SK-N-SH (cell line): ENCODE results near the gene EMP3. TPM values are rescaled to one million over a fixed set of nuclear protein-coding genes. Genes with fewer than 3 reads are reported as not detected.

Experiments
- CTCF ChIA-PET: fragments of 300-600, 350-600 bp; formaldehyde crosslinking; extraction: SDS; loops from one replicate; lab custom pipeline; 2021; lab: Yijun Ruan, JAX
- POLR2A ChIA-PET: fragments of 350-600 bp; sonication (Branson Sonifier 250); formaldehyde crosslinking; extraction: SDS; loops from one replicate; lab custom pipeline; 2020; ENCODE audit warnings: antibody characterized with exemption, inconsistent platforms; lab: Yijun Ruan, JAX
- DNase-seq: peaks from one replicate; pipeline ENCODE4 v3.0.0; 2012
- H2AFZ ChIP-seq: fragments of 200-600 bp; sonication (generic); 2 replicates; pipeline ENCODE4 v1.8.1; 2016; ENCODE audit warnings: antibody characterized with exemption, mild to moderate bottlenecking, low read depth
- H3F3A ChIP-seq: fragments of 200-600 bp; sonication (generic); replicated peaks from 2 replicates; pipeline ENCODE3; 2016; ENCODE audit warnings: antibody characterized with exemption, mild to moderate bottlenecking; ENCODE audit not compliant: insufficient read depth
- H3K27ac ChIP-seq, 2 experiments: fragments of 200-500 bp in 1 of 2; fragments of 200-600 bp in 1 of 2; sonication (Bioruptor generic) in 1 of 2; sonication (generic), shearing (Covaris generic) in 1 of 2; 2 replicates each; pipeline versions ENCODE4 v1.5.1 to v1.6.1; 2014 to 2016; ENCODE audit warnings: low read depth in 2 of 2, inconsistent platforms in 1 of 2, low read length in 1 of 2, mild to moderate bottlenecking in 1 of 2, mixed read lengths in 1 of 2
- H3K27me3 ChIP-seq: fragments of 200-600 bp; sonication (generic), shearing (Covaris generic); 2 replicates; pipeline ENCODE4 v1.6.1; 2016; ENCODE audit warnings: mixed run types; ENCODE audit not compliant: insufficient read depth
- H3K36me3 ChIP-seq, 2 experiments: fragments of 200-500 bp in 1 of 2; fragments of 200-600 bp in 1 of 2; sonication (Bioruptor generic) in 1 of 2; sonication (generic) in 1 of 2; replicated peaks in 1 of 2; 2 replicates each; pipeline versions ENCODE3 to v1.5.1; 2014 to 2016; ENCODE audit warnings: low read length in 1 of 2, mild to moderate bottlenecking in 1 of 2; ENCODE audit not compliant: insufficient read depth in 2 of 2, control insufficient read depth in 1 of 2
- H3K4me1 ChIP-seq, 2 experiments: fragments of 200-500 bp in 1 of 2; fragments of 200-600 bp in 1 of 2; sonication (Bioruptor generic) in 1 of 2; sonication (generic), shearing (Covaris generic) in 1 of 2; 2 replicates each; pipeline versions ENCODE4 v1.5.1 to v1.6.1; 2014 to 2016; ENCODE audit warnings: low read depth in 1 of 2, low read length in 1 of 2, mixed run types in 1 of 2; ENCODE audit not compliant: insufficient read depth in 2 of 2, control insufficient read depth in 1 of 2
- H3K4me2 ChIP-seq: fragments of 200-600 bp; sonication (generic), shearing (Covaris generic); 2 replicates; pipeline ENCODE4 v1.6.1; 2017; ENCODE audit warnings: mixed run types
- H3K4me3 ChIP-seq, 2 experiments: fragments of 200-500 bp in 1 of 2; fragments of 200-600 bp in 1 of 2; sonication (Bioruptor generic) in 1 of 2; sonication (generic), shearing (Covaris generic) in 1 of 2; 2 replicates each; pipeline versions ENCODE4 v1.5.1 to v1.8.1; 2014 to 2016; ENCODE audit warnings: low read depth in 2 of 2, inconsistent platforms in 1 of 2, low read length in 1 of 2, mild to moderate bottlenecking in 1 of 2, mixed read lengths in 1 of 2, moderate library complexity in 1 of 2
- H3K79me2 ChIP-seq: fragments of 200-600 bp; sonication (generic); 2 replicates; pipeline ENCODE4 v1.8.1; 2017; ENCODE audit warnings: mild to moderate bottlenecking; ENCODE audit not compliant: insufficient read depth
- H3K9ac ChIP-seq: fragments of 200-600 bp; sonication (generic); 2 replicates; pipeline ENCODE4 v1.6.1; 2017; ENCODE audit warnings: mixed run types
- H3K9me2 ChIP-seq: fragments of 200-600 bp; sonication (generic); 2 replicates; pipeline ENCODE4 v1.6.1; 2017; ENCODE audit warnings: mixed run types
- H3K9me3 ChIP-seq: fragments of 200-600 bp; sonication (generic); 2 replicates; pipeline ENCODE4 v1.6.1; 2017; ENCODE audit warnings: mixed run types, mild to moderate bottlenecking, moderate library complexity
- H4K20me1 ChIP-seq: fragments of 200-600 bp; sonication (generic); 2 replicates; pipeline ENCODE4 v1.6.1; 2017; ENCODE audit warnings: mild to moderate bottlenecking, mixed run types; ENCODE audit not compliant: insufficient read depth
- CTCF ChIP-seq: fragments of 200-600 bp; sonication (generic); IDR thresholded peaks from 2 replicates; pipeline ENCODE4 v1.6.1; 2017; ENCODE audit warnings: antibody characterized with exemption, mild to moderate bottlenecking, moderate library complexity
- GATA2 ChIP-seq: sonication (generic); formaldehyde crosslinking; IDR thresholded peaks from 2 replicates; pipeline ENCODE4 v1.5.0; 2020; ENCODE audit warnings: mild to moderate bottlenecking, missing genetic modification reagents
- JUND ChIP-seq: IDR thresholded peaks from 2 replicates; pipeline ENCODE4 v1.4.0; 2012
- MXI1 ChIP-seq: IDR thresholded peaks from 2 replicates; pipeline ENCODE4 v1.6.1; 2012; ENCODE audit warnings: mild to moderate bottlenecking, low read depth, low read length, improper control_type of control experiment
- POLR2AphosphoS5 ChIP-seq: IDR thresholded peaks from 2 replicates; pipeline ENCODE4 v1.6.1; 2012; ENCODE audit warnings: low read depth, low read length
- RAD21 ChIP-seq: IDR thresholded peaks from 2 replicates; pipeline ENCODE4 v1.6.1; 2012; ENCODE audit warnings: mild to moderate bottlenecking, low read length
- RCOR1 ChIP-seq: fragments of 150-350 bp; IDR thresholded peaks from 2 replicates; pipeline ENCODE4 v1.6.1; 2017; ENCODE audit warnings: antibody characterized with exemption, low read length
- SIN3A ChIP-seq: IDR thresholded peaks from 2 replicates; pipeline ENCODE4 v1.6.1; 2012; ENCODE audit warnings: low read depth, mild to moderate bottlenecking, low read length, moderate library complexity, borderline replicate concordance
- TAF1 ChIP-seq: IDR thresholded peaks from 2 replicates; pipeline ENCODE4 v1.6.1; 2012; ENCODE audit warnings: low read depth, mild to moderate bottlenecking, low read length, moderate library complexity, borderline replicate concordance
- USF2 ChIP-seq: fragments of 150-350 bp; IDR thresholded peaks from 2 replicates; pipeline ENCODE4 v1.6.1; 2017; ENCODE audit warnings: antibody characterized with exemption, low read length, low read depth, borderline replicate concordance
- ZBTB33 ChIP-seq: IDR thresholded peaks from 2 replicates; pipeline ENCODE4 v1.4.0; 2012; ENCODE audit warnings: low read depth, borderline replicate concordance
- WGBS: methylation state at CpG from one replicate; pipeline ENCODE4 v1.1.6; 2017; ENCODE audit warnings: low lambda C conversion rate; 5-methylcytosine and 5-hydroxymethylcytosine counted together
- polyA plus RNA-seq, 3 experiments: library from polyadenylated mRNA; depleted of rRNA; stranded (reverse); fragments of >200 nt; gene quantifications; 2 replicates each; pipeline ENCODE4 v1.2.3, GENCODE V29; 2012
- TF ChIP-seq, protein P1 (sequence below): IDR thresholded peaks from 2 replicates; pipeline ENCODE4; 2012

The EMP3 gene
- polyA plus RNA-seq, 1 of the 3 experiments (the other 2 are of a cell fraction): 263 TPM

DNA sequence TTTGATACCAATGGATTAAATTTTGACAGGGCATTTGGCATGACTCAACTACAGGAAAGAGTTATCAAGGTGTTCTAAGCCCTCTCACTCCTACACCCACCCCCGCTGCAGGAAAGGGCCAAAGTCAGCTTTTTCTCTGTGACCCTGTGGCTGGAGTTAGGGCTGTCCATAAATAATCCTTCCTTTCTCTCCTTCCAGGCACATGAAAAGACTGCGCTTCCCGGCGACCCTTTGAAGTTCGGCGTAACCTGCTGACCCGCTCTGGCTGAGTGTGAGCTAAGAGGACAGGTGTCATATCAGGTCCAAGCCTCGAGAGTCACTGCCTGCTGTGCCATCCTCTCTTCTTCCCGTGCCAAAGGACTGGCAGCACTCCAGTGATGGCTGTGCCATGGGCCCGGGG is 29.9 kb upstream of the EMP3 start (continued):
- TF ChIP-seq CTCF (no peak), JUND (no peak), MXI1 (no peak)

DNA sequence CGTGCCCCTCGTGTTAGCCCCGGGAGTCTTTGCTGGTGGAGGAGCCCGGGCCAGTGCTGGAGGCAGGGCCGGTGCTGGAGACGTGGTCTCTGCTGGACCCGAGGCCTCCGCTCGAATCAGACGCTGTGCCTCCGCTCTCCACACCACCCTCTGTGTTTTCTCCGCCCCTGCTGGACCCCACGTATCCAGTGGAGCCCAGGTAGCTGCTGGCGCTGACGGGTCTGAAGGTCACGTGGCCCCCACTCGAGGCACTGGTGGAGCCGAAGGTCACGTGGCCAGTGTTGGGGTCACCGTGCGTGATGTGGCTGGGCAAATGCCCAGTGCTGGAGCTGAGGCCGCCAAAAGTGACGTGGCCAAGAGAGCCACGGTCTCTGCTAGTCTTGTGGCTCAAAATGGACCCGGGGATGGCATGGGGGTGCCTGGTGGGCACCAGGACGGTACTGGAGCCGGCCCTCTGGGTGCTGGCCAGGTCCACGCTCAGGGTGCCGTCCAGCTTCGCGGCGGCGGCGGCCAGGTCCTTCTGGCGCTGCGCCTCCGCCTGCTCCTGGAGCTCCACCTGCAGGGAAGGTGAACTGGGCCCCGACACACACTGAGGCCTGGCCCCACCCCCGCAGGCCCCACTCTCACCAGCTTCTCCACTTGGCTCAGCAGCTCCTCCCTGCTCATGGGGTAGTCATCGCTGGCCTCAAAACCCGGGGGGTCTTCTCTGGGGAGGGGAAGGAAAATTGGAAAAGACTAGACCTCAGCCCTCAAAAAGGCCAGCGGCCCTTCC is 28.2 kb upstream of the EMP3 start:
- Histone ChIP-seq H3K4me1 (no peaks in the 10 kb centered on the region), H3K27me3 (no peaks in the 10 kb centered on the region)

GRCh38 chr19:48297975-48298374 is 27.4 kb upstream of the EMP3 start:
- H3K9ac ChIP-seq: no peak overlapping the region
- H3F3A ChIP-seq: peaks cover under 1% of the 10 kb centered on the region
- 88% methylated on average over 3 of the region's 16 CpGs for WGBS
- no peak for DNase-seq
- H3K4me1 ChIP-seq: no peaks in the 10 kb centered on the region
- no peaks in the 10 kb centered on the region for H3K79me2 ChIP-seq
- H3K4me2 ChIP-seq: no peak overlapping the region
- H2AFZ ChIP-seq: no peak overlapping the region
- H4K20me1 ChIP-seq: no peaks in the 10 kb centered on the region
- H3K9me3 ChIP-seq: no peaks in the 10 kb centered on the region
- no peak overlapping the region for H3K4me3 ChIP-seq
- H3K27ac ChIP-seq: no peak overlapping the region
- no peaks in the 10 kb centered on the region for H3K27me3 ChIP-seq
- ChIA-PET POLR2A (no interaction called here), CTCF (interaction anchor here (1.3 to 10.8 kb wide), 2 partner anchors 16 to 29 kb away, joined by 5 to 159 read pairs; partner anchors contain the start of gene ZNF114)
- H3K36me3 ChIP-seq: no peaks in the 10 kb centered on the region
- H3K9me2 ChIP-seq: no peaks in the 10 kb centered on the region
- TF ChIP-seq SIN3A (no peak), CTCF (no peak), USF2 (no peak), TAF1 (no peak), ZBTB33 (no peak), JUND (no peak), RAD21 (no peak), POLR2AphosphoS5 (no peak), RCOR1 (no peak), GATA2 (no peak)
- TF ChIP-seq, protein P1, sequence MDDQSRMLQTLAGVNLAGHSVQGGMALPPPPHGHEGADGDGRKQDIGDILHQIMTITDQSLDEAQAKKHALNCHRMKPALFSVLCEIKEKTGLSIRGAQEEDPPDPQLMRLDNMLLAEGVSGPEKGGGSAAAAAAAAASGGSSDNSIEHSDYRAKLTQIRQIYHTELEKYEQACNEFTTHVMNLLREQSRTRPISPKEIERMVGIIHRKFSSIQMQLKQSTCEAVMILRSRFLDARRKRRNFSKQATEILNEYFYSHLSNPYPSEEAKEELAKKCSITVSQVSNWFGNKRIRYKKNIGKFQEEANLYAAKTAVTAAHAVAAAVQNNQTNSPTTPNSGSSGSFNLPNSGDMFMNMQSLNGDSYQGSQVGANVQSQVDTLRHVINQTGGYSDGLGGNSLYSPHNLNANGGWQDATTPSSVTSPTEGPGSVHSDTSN: no peak

More for the DNA sequence above, 28.2 kb upstream of the EMP3 start:
- no peak for DNase-seq
- Histone ChIP-seq H3K79me2 (no peaks in the 10 kb centered on the region), H2AFZ (no peak overlapping the region), H3F3A (peaks cover 5% of the 10 kb centered on the region), H3K9me2 (no peaks in the 10 kb centered on the region), H3K4me3 (no peak overlapping the region), H3K4me2 (no peak overlapping the region), H3K36me3 (no peaks in the 10 kb centered on the region), H3K27ac (no peak overlapping the region), H3K9me3 (no peaks in the 10 kb centered on the region), H3K9ac (no peak overlapping the region), H4K20me1 (no peaks in the 10 kb centered on the region)
- POLR2A ChIA-PET: no interaction called here
- WGBS: 75% methylated on average over 23 of the region's 42 CpGs
- CTCF ChIA-PET: interaction anchor here (10.8 kb wide), 1 partner anchor 28 kb away, joined by 159 read pairs; the partner anchor contains the start of gene ZNF114
- TF ChIP-seq USF2: no peak
